HG03575 (cell line): ENCODE results near the gene AGTRAP.

Source experiments
- ATAC-seq: cut with Tn5 transposase; IDR thresholded peaks from one replicate; pipeline ENCODE4 v1.9.1; 2021; ENCODE audit not compliant: unreplicated experiment, insufficient number of reproducible peaks, low FRiP score; ENCODE audit errors: extremely low read depth

Gene AGTRAP

GRCh38 chr1:11704691-11705475 is 31.1 kb upstream of the AGTRAP start:
- no peak for ATAC-seq

- no peak for ATAC-seq
Measured at GRCh38 chr1:11705596-11705995, 30.3 kb upstream of the AGTRAP start.

GRCh38 chr1:11706292-11706691 is 29.6 kb upstream of the AGTRAP start:
- no peak for ATAC-seq

GRCh38 chr1:11707621-11708276 is 28.2 kb upstream of the AGTRAP start:
- no peak for ATAC-seq

- ATAC-seq = no peak
Measured at GRCh38 chr1:11708554-11709350, 27.2 kb upstream of the AGTRAP start.

GRCh38 chr1:11711490-11711889 is 24.4 kb upstream of the AGTRAP start:
- ATAC-seq = no peak

GRCh38 chr1:11712285-11712684 is 23.7 kb upstream of the AGTRAP start:
- ATAC-seq = no peak

- no peak for ATAC-seq
Measured at GRCh38 chr1:11713095-11713494, 22.8 kb upstream of the AGTRAP start.

GRCh38 chr1:11714831-11715575 is 20.9 kb upstream of the AGTRAP start:
- no peak for ATAC-seq

GRCh38 chr1:11719313-11720032 is 16.5 kb upstream of the AGTRAP start:
- no peak for ATAC-seq

GRCh38 chr1:11720033-11720376 is 15.9 kb upstream of the AGTRAP start:
- ATAC-seq = no peak

GRCh38 chr1:11720525-11720924 is 15.4 kb upstream of the AGTRAP start:
- no peak for ATAC-seq

- no peak for ATAC-seq
Measured at GRCh38 chr1:11721311-11721710, 14.6 kb upstream of the AGTRAP start.

GRCh38 chr1:11722538-11722937 is 13.4 kb upstream of the AGTRAP start:
- ATAC-seq = no peak

GRCh38 chr1:11725616-11726015 is 10.3 kb upstream of the AGTRAP start:
- no peak for ATAC-seq

- no peak for ATAC-seq
Measured at GRCh38 chr1:11727119-11727518, 8.8 kb upstream of the AGTRAP start.

GRCh38 chr1:11728126-11728806 is 7.7 kb upstream of the AGTRAP start:
- ATAC-seq = no peak

- no peak for ATAC-seq
Measured at GRCh38 chr1:11729155-11729497, 6.8 kb upstream of the AGTRAP start.
